HG02973 (cell line): ENCODE measurements around the gene FLOT1.

Experiments
- ATAC-seq: cut with Tn5 transposase; IDR thresholded peaks from one replicate; pipeline ENCODE4 v1.9.1; 2021; ENCODE audit warnings: moderate library complexity; ENCODE audit not compliant: unreplicated experiment

FLOT1 gene

DNA sequence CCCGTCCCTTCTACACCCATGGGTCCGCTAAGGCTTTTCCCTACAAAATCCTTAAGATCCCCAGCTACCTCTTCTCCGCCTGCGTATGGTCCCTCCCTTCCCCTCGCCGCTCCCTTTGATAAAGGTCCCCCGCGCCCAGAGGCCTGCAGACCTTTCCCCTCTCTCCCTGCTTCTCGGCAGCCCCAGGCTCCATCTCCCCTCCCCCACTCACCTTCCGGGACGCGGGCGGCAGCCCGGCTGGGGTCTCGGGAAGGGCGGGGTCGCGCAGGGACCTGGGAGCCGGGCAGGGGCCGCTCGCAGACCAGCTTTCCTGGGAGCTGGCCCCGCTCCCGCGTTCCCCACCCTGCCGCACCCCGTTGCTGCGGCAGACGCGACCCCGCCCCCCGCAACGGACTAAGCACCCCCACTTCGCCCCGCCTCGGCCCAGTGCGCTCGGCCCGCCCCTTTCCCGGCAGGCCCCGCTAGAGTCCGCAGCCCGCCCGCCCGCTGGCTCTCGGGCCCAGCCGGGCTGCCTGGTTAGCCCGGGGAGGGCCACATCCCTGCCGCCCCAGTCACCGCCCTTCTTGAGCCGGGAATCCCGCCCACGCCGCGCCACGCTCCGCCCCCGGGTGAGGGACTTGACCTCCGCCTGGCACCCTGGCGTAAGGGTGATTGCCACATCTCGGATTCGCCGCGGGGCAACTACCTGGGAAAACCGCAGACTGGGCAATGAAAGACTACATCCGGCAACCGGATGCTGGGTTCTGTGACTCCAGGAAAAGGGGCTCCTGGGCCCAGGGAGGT lies at the start of gene FLOT1:
Gene FLOT1 (minus strand): TSS at position 372 of the 783 bp plus-strand sequence. CDS start 498 bp downstream, outside the sequence.
- ATAC-seq, result peak; percentile 67

GRCh38 chr6:30790724-30791383 lies 48.4 kb upstream of the FLOT1 start:
- no peak for ATAC-seq

GRCh38 chr6:30789606-30790005 lies 47.1 kb upstream of the FLOT1 start:
- ATAC-seq, result no peak

DNA sequence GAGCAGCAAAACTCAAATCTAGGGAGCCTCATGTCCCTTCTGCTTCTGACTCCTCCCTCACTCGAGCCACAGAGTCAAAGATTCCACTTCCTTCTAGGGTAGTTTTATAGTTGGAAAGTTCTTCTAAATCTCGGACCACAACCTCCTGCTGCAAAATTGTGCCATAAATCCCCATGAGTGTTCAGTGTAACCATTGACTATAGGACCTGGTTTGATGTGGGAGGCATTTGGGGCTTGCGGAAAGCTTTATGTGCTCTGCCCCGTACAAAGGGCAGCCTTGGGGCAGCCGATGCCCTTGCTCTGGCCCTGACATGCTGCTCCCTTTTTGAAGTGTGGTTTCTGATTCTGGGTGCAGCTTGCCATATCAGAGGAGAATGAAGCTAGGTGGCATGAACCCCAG lies 45.5 kb upstream of the FLOT1 start:
- no peak for ATAC-seq

DNA sequence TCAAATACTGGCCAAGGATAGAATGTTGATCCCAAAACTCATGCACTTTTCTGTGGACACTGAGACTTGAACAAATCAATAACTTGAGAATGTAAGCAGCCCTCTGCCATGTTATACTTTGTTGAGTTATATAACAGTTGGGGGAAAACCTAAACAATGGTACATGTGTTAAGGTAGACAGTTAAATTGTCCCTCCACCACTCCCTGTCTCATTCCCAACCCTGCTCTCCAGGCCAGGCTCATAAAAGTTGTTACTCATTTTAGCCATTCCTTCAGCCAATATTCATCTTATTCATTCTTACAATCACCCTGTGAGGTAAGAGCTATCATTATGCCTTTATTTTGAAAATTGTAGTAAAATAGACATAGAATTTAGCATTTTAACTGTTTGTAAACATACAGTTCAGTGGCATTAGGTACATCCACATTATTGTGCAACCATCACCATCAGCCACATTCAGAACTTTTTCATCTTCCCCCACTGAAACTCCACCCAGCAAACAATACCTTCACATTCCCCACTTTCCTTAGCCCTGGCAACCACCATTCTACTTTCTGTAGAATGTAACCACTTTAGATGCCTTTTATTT lies 40.0 kb upstream of the FLOT1 start:
- ATAC-seq, result no peak

- ATAC-seq, result no peak
These were observed 39.4 kb upstream of the FLOT1 start for GRCh38 chr6:30781743-30782424.

DNA sequence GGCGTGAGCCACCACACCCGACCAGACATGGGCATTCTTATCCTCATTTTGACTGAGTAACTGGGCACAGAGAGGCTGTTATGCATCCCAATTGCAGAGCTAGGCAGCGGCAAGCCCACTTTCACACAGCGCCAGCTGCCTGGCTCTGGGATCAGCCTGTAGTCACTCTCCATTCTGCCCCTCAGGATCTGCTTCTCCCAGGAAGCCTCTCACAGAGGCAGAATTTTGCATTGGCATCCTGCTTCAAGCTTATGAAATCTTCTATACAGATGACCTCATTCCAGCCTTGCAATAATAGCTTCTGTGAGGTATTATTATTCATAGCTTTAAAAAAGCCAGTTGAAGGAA lies 38.9 kb upstream of the FLOT1 start:
- ATAC-seq, result no peak

DNA sequence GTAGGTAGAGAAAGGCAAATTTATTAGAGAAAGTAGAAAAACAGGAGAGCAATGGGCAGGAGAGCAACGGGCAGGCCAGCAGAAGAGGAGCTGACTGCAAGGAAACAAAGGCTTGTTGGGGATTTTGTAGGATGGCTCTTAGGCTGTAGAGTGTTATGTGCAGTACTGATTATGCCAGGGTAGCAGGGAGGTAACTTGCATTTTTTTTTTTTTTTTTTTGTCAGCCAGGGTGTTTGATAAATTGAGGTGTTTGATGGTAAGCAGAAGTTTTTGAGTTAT lies 38.1 kb upstream of the FLOT1 start:
- no peak for ATAC-seq

- ATAC-seq, result no peak
These were observed 37.6 kb upstream of the FLOT1 start for GRCh38 chr6:30779850-30780641.

GRCh38 chr6:30778001-30778635 lies 35.6 kb upstream of the FLOT1 start:
- no peak for ATAC-seq

DNA sequence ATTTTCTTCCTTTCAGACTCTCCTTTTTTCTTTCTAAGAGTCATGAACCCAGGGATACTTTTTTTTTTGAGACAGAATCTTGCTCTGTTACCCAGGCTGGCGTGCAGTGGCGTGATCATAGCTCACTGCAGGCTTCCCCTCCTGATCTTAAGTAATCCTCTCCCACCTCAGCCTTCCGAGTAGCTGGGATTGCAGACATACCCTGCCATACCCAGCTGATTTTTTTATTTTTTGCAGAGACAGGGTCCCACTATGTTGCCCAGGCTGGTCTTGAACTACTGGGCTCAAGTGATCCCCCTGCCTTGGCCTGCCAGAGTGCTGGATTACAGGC lies 34.6 kb upstream of the FLOT1 start:
- ATAC-seq, result no peak

GRCh38 chr6:30776390-30777154 lies 34.1 kb upstream of the FLOT1 start:
- ATAC-seq, result no peak

- ATAC-seq, result no peak
These were observed 32.6 kb upstream of the FLOT1 start for GRCh38 chr6:30775104-30775503.

- ATAC-seq, result no peak
These were observed 32.2 kb upstream of the FLOT1 start for GRCh38 chr6:30774701-30775100.

DNA sequence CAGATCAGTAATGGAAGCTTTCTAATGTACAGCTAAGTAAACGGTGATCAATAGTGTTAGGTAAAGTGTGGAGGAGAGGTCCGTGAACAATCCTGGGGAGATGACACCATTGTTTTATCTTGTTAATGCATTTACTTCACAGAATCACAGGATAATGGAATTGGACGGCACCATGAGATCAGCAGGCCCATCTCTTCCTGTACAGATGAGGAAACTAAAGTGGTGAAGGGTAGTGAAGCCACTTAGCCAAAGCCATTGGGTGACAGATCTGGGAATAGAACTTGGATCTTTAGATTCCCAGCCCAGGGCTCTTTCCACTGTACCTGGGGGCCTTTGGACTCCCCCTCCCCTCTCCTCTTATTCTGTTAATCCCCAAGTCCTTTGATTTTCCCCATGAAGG lies 28.1 kb upstream of the FLOT1 start:
- no peak for ATAC-seq

DNA sequence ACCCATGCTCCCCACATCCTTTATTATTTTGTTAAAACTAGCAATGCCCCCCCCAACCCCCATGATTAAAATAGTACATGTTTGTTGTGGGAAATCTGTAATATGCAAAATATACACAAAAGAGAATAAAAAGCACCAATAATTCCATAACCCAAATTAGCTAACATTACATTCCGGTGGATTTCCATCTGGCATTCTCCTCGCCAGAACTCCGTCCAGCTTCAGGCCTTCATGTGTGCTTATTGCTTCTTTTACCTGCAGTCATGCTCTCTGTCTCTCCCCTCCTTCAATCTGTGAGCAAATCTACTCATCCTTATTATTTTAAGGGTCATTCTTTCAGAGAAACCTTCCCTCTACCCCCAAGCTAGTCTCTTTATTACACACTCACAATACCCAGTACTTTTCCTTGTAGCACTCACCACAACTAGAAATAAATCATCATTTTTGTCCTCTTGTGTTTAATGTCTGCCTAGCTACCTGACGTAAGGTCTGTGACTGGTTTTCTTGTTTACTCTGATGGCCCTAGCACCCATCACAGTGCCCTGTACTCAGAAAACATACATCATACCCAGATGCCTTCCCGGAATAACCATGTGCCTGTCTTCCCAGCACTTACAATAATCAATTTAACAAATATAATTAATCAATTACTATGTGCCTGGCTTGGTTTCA lies 27.5 kb upstream of the FLOT1 start:
- no peak for ATAC-seq

DNA sequence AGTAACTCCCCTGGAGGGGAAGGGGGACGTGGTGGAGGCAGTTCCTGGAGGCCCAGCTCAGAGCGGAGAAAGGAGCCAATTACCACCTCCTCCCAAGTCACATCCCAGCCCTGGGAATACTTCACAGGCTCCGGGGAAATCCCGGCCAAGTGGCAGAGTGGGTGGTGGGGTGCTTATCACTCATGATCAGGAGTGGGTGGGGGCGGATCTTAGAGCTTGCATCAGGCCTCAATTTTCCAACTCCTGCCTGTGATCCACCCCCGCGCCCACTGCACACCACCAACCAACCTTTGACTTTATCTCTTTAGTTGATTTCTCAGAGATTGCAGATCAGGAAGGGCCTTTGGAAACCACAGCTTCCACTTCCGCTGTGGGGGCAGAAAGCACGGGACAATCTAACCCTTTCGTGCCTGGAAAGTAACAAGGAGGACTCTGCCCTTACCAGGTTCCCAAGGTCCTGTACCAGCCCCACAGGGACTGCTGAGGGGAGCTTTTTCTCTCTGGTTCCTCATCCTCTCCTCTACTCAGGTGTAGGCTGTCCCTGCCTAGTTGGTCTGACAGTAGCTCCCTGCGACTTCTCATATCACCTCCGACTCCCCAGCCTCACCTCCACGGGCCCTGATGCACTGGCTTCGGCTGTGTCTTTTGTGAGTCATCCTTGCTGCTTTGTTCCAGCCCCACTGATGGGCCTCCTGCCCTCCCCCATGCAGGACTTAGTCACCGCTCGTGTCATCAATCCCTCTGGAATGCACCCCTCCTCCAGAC lies 26.8 kb upstream of the FLOT1 start:
- ATAC-seq, result no peak

DNA sequence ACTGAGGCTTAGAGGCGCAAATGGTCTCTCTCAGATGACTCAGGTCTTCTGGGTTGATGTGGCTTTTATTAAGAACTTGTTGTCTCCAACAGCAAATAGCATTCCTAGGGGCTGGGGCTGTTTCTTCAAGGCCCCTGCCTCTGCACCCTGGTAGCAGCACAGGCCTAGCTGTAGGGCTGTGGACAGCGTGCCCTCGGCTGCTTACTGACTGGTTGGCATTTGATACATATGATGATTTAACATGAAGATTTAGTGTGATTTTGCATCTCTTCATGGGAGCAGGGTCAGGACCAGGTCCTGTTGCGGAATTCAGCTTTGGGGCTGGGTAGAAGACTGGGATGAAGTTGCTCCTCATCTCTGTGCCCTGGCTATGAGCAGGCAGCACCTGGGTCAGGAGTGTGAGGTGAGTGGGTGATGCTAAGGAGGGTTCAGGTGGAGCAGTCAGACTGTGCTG lies 26.2 kb upstream of the FLOT1 start:
- no peak for ATAC-seq

GRCh38 chr6:30767944-30768301 lies 25.4 kb upstream of the FLOT1 start:
- no peak for ATAC-seq
